ENCODE data around the gene TXNDC8. TPM values are rescaled to one million over a fixed set of nuclear protein-coding genes. Genes with fewer than 3 reads are reported as not detected.

The TXNDC8 gene
- total and polyA plus RNA-seq, 5 experiments from 2014 or later, result not detected

DNA sequence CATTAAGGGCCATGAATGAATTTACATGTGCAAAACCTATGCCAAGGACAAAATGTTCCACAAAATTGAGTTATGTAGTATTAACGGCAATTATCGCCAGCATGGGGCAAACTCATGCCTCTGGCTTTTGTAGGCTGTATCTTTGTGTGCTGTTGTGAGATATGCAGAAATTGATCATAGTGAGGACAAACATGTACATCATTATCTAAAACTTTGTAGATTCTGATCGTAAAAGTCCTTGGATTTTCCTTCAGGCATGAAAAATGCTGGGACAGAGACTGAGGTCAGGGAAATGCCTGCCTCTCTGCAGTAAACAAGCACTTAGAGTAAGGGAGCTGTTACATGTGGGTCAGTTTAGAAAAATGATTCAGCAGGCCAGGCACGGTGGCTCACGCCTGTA lies 5.9 kb upstream of the TXNDC8 start:
- no peak for ATAC-seq
- no peaks in the 10 kb centered on the region for H3K4me1 Mint-ChIP-seq
- H3K27me3 Mint-ChIP-seq, result peaks cover 0 to 2% (median 0%) of the 10 kb centered on the region in 5 donors
- no peak overlapping the region for H3K27ac Mint-ChIP-seq
- POLR2A ChIA-PET, result no interaction called here
- H3K9me3 Mint-ChIP-seq, result peaks cover 0 to 2% (median 0%) of the 10 kb centered on the region in 9 donors
- no peak overlapping the region for H3K4me3 Mint-ChIP-seq
- DNase-seq, result no peak
- no peaks in the 10 kb centered on the region for H3K36me3 Mint-ChIP-seq

DNA sequence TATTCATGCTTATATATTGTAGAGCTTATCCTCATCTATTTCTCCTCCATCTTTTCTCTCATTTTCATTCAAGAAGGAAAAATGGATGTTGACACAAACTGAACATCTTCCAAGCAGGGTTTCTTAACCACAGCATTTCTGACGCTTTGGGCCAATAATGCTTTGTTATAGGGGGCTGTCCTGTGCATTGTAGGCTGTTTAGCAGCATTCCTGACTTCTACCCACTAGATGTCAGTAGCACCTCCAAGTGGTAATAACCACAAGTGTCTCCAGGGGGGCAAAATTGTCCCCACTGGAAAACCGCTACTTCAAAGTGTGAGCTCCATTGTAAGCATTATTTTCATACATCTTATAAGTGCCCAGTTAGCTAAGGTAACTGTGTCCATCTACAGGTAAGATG lies 2.6 kb upstream of the TXNDC8 start:
- Mint-ChIP-seq H3K27me3 (peaks cover 0 to 12% (median 2%) of the 10 kb centered on the region in 5 donors), H3K27ac (no peak overlapping the region)
- no peak for ATAC-seq

GRCh38 chr9:110338143-110338542 lies 480 bp upstream of the TXNDC8 start:
- no peaks in the 10 kb centered on the region for H3K36me3 Mint-ChIP-seq
- peaks cover 0 to 2% (median 0%) of the 10 kb centered on the region in 9 donors for H3K9me3 Mint-ChIP-seq
- ATAC-seq (no peak), DNase-seq (no peak)
- H3K4me3 Mint-ChIP-seq, result no peak overlapping the region
- no peak overlapping the region for H3K27ac Mint-ChIP-seq
- peaks cover 0 to 13% (median 3%) of the 10 kb centered on the region in 5 donors for H3K27me3 Mint-ChIP-seq
- peaks cover 0 to 3% (median 0%) of the 10 kb centered on the region in 4 donors for H3K4me1 Mint-ChIP-seq
- POLR2A ChIA-PET, result no interaction called here

More for the DNA sequence above, 2.6 kb upstream of the TXNDC8 start:
- Mint-ChIP-seq H3K4me3 (no peak overlapping the region), H3K9me3 (peaks cover 0 to 2% (median 0%) of the 10 kb centered on the region in 9 donors), H3K36me3 (no peaks in the 10 kb centered on the region), H3K4me1 (no peaks in the 10 kb centered on the region)
- POLR2A ChIA-PET, result no interaction called here
- DNase-seq, result no peak

GRCh38 chr9:110336363-110336762 lies 1.3 kb downstream of the TXNDC8 start:
- Mint-ChIP-seq H3K27ac (no peak overlapping the region), H3K4me3 (no peak overlapping the region), H3K4me1 (peaks cover 0 to 3% (median 0%) of the 10 kb centered on the region in 4 donors), H3K27me3 (peaks cover 0 to 13% (median 3%) of the 10 kb centered on the region in 5 donors), H3K36me3 (no peaks in the 10 kb centered on the region), H3K9me3 (peaks cover 0 to 2% (median 0%) of the 10 kb centered on the region in 9 donors)
- ATAC-seq (no peak), DNase-seq (no peak)
- POLR2A ChIA-PET, result no interaction called here

- peaks cover 0 to 13% (median 3%) of the 10 kb centered on the region in 5 donors for H3K27me3 Mint-ChIP-seq
- ATAC-seq, result no peak
- DNase-seq, result no peak
- H3K4me1 Mint-ChIP-seq, result peaks cover 0 to 3% (median 0%) of the 10 kb centered on the region in 4 donors
- H3K36me3 Mint-ChIP-seq, result no peaks in the 10 kb centered on the region
- H3K27ac Mint-ChIP-seq, result no peak overlapping the region
- H3K9me3 Mint-ChIP-seq, result peaks cover 0 to 3% (median 0%) of the 10 kb centered on the region in 9 donors
- POLR2A ChIA-PET, result no interaction called here
- no peak overlapping the region for H3K4me3 Mint-ChIP-seq
These were observed 2.8 kb downstream of the TXNDC8 start for GRCh38 chr9:110334871-110335270.

DNA sequence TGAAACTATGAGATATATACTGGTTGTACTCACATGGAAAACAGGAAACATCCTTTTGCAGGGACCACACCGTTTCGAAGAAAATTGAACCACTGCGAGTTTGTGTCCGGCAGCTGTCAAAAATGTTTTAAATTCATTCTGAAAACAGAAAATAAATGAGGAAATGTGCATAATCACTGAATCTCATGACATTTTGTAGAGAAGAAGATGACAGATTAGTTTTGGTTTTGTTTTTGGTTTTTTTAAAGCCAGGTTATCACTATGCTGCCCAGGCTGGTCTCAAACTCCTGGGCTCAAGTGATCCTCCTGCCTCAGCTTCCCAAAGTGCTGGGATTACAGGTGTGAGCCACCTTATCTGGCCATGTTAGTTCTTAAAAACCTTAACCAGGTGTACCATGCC lies 3.5 kb downstream of the TXNDC8 start:
- no peak for DNase-seq
- Mint-ChIP-seq H3K27ac (no peak overlapping the region), H3K27me3 (peaks cover 0 to 13% (median 3%) of the 10 kb centered on the region in 5 donors), H3K4me1 (peaks cover 0 to 3% (median 0%) of the 10 kb centered on the region in 4 donors), H3K9me3 (peaks cover 0 to 3% (median 0%) of the 10 kb centered on the region in 9 donors), H3K36me3 (no peaks in the 10 kb centered on the region), H3K4me3 (no peak overlapping the region)
- POLR2A ChIA-PET, result no interaction called here
- no peak for ATAC-seq

DNA sequence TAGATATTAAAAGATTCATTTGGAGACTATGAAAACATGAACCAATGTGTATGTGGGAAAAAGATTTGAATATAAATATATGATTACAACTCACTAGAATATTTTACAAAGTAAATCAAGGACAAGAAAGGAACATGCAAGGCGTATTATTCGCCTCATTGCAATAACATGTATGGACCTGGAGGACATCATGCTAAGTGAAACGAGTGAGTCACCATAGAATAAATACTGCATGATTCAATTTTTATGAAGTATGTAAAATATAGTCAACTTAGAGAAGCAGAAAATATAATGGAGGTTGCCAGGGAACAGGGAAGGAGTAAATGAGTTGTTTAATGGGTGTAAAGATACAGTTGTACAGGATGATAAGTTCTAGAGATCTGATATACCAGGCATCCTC lies 4.9 kb downstream of the TXNDC8 start:
- POLR2A ChIA-PET, result no interaction called here
- no peaks in the 10 kb centered on the region for H3K36me3 Mint-ChIP-seq
- H3K27me3 Mint-ChIP-seq, result peaks cover 0 to 13% (median 3%) of the 10 kb centered on the region in 5 donors
- no peak for ATAC-seq
- H3K9me3 Mint-ChIP-seq, result peaks cover 0 to 3% (median 0%) of the 10 kb centered on the region in 9 donors
- H3K4me3 Mint-ChIP-seq, result no peak overlapping the region
- peaks cover 0 to 3% (median 0%) of the 10 kb centered on the region in 4 donors for H3K4me1 Mint-ChIP-seq
- no peak for DNase-seq
- H3K27ac Mint-ChIP-seq, result no peak overlapping the region

- H3K9me3 Mint-ChIP-seq, result peaks cover 0 to 3% (median 0%) of the 10 kb centered on the region in 9 donors
- DNase-seq (no peak), ATAC-seq (no peak)
- H3K36me3 Mint-ChIP-seq, result no peaks in the 10 kb centered on the region
- peaks cover 0 to 4% (median 3%) of the 10 kb centered on the region in 5 donors for H3K27me3 Mint-ChIP-seq
- H3K4me1 Mint-ChIP-seq, result peaks cover 0 to 3% (median 0%) of the 10 kb centered on the region in 4 donors
- POLR2A ChIA-PET, result no interaction called here
- H3K27ac Mint-ChIP-seq, result no peak overlapping the region
- H3K4me3 Mint-ChIP-seq, result no peak overlapping the region
These were observed 7.1 kb downstream of the TXNDC8 start for GRCh38 chr9:110330484-110331105.

GRCh38 chr9:110329639-110330230 lies 7.9 kb downstream of the TXNDC8 start:
- POLR2A ChIA-PET, result no interaction called here
- Mint-ChIP-seq H3K9me3 (peaks cover 0 to 3% (median 0%) of the 10 kb centered on the region in 9 donors), H3K4me3 (no peak overlapping the region), H3K27ac (no peak overlapping the region), H3K27me3 (no peaks in the 10 kb centered on the region), H3K4me1 (peaks cover 0 to 3% (median 0%) of the 10 kb centered on the region in 4 donors), H3K36me3 (no peaks in the 10 kb centered on the region)
- no peak for DNase-seq
- no peak for ATAC-seq

DNA sequence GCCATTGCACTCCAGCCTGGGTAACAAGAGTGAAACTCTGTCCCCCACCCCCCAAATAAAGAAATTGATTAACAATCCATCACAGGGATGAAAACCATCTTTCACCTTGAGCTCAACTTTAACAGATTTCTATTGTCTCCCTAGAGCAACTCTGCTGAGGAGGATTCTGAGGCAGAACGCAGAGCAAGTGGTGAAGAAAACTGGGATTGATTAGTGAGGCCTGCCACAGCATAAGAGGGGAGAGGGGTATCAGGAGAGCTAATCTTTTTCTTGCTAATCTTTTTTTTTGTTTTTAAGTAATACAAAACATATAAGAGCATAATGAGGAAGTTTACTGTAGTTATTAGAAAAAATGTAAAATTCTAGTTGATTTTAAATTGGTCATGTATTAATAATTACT lies 8.9 kb downstream of the TXNDC8 start:
- ATAC-seq (no peak), DNase-seq (no peak)
- H3K27ac Mint-ChIP-seq, result no peak overlapping the region
- no peaks in the 10 kb centered on the region for H3K4me1 Mint-ChIP-seq
- H3K9me3 Mint-ChIP-seq, result peaks cover 0 to 3% (median 0%) of the 10 kb centered on the region in 9 donors
- H3K36me3 Mint-ChIP-seq, result no peaks in the 10 kb centered on the region
- no peaks in the 10 kb centered on the region for H3K27me3 Mint-ChIP-seq
- H3K4me3 Mint-ChIP-seq, result no peak overlapping the region
- POLR2A ChIA-PET, result no interaction called here

DNA sequence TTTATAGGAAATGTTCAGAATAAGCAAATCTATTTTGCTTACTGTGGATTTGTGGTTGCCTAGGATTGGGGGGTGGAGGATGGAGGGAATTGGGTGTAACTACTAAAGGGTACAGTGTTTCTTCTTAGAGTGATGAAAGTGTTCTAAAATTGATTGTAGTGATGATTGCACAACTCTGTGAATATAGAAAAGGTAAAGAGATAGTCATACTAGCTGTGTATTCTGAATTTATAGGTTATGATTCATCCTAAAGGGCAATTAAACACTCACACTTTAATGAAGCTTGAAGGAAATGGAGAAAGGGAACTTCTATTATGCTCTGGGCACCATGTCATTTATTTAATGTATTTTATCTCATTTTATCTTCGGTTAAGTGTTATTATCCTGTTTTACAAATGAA lies 9.9 kb downstream of the TXNDC8 start:
- POLR2A ChIA-PET, result no interaction called here
- Mint-ChIP-seq H3K4me1 (no peaks in the 10 kb centered on the region), H3K27ac (no peak overlapping the region), H3K9me3 (peaks cover 0 to 3% (median 0%) of the 10 kb centered on the region in 9 donors), H3K36me3 (no peaks in the 10 kb centered on the region), H3K27me3 (peaks cover 0 to 5% (median 0%) of the 10 kb centered on the region in 5 donors), H3K4me3 (no peak overlapping the region)
- ATAC-seq (no peak), DNase-seq (no peak)

DNA sequence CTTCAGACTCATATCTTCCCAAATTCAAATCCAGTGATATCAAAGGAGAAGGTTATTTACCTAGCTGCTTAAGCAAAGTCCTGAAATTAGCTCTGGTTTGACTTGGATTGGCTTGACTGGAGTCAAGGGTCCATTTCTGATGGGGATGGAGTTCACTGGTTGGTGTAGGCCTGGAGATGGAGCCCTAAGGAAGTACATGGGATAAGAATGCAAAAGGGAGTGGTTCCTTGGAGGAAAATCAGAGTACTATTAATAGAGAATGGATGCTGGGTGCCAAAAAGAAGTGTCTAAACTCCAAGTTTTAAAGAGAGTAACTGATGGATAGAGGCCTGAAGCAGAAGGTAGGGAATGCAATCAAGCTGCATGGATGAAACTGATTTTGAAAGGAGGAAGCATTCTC lies 13.8 kb downstream of the TXNDC8 start:
- no peak for DNase-seq
- Mint-ChIP-seq H3K4me3 (no peak overlapping the region), H3K27ac (no peak overlapping the region), H3K36me3 (no peaks in the 10 kb centered on the region), H3K4me1 (no peaks in the 10 kb centered on the region), H3K27me3 (peaks cover 0 to 5% (median 0%) of the 10 kb centered on the region in 5 donors), H3K9me3 (no peaks in the 10 kb centered on the region)
- POLR2A ChIA-PET, result no interaction called here
- no peak for ATAC-seq

GRCh38 chr9:110320651-110321445 lies 16.8 kb downstream of the TXNDC8 start:
- Mint-ChIP-seq H3K4me1 (peaks cover 0 to 18% (median 11%) of the 10 kb centered on the region in 4 donors), H3K27me3 (peaks cover 0 to 5% (median 0%) of the 10 kb centered on the region in 5 donors), H3K27ac (peak overlapping the region in 1 of 10 donors; percentile 47), H3K4me3 (no peak overlapping the region), H3K36me3 (no peaks in the 10 kb centered on the region), H3K9me3 (no peaks in the 10 kb centered on the region)
- DNase-seq (no peak), ATAC-seq (no peak)
- POLR2A ChIA-PET, result interaction anchor here (0.5 kb wide), 1 partner anchor 786 kb away, joined by 3 read pairs; no protein-coding TSS in a partner anchor
